Measurements from ENCODE around the gene SGPL1.

SGPL1 gene

GRCh38 chr10:70886921-70887665, 71.3 kb downstream of the SGPL1 start:
- Mint-ChIP-seq H3K27ac (peak overlapping the region; percentile 52), H3K4me3 (peak overlapping the region; percentile 74), H3K9me3 (no peaks in the 10 kb centered on the region), H3K4me1 (peaks cover 19% of the 10 kb centered on the region), H3K27me3 (no peaks in the 10 kb centered on the region), H3K36me3 (ENCODE audit: low read depth) (peaks cover 12% of the 10 kb centered on the region)
- ATAC-seq (no peak), DNase-seq (no peak)

- ATAC-seq (peak; percentile 70), DNase-seq (peak; percentile 70)
- Mint-ChIP-seq H3K4me3 (peak within 1 kb of the TSS; percentile 78), H3K27me3 (no peaks in the 10 kb centered on the region), H3K36me3 (ENCODE audit: low read depth) (peaks cover 10% of the 10 kb centered on the region), H3K27ac (peak within 1 kb of the TSS; percentile 85), H3K4me1 (peaks cover 19% of the 10 kb centered on the region), H3K9me3 (no peaks in the 10 kb centered on the region)
Measured at GRCh38 chr10:70887804-70888800, 72.4 kb downstream of the SGPL1 start, which contains the start of gene PCBD1. Gene PCBD1 (minus strand): TSS chr10:70888565. CDS start chr10:70888533, 32 bp downstream.

GRCh38 chr10:70889291-70889690, 73.5 kb downstream of the SGPL1 start:
- no peak for ATAC-seq
- H3K4me3 Mint-ChIP-seq, result peak overlapping the region; percentile 78
- H3K27ac Mint-ChIP-seq, result no peak overlapping the region
- no peak for DNase-seq
- H3K4me1 Mint-ChIP-seq, result peaks cover 21% of the 10 kb centered on the region
- H3K36me3 Mint-ChIP-seq (ENCODE audit: low read depth), result peaks cover 10% of the 10 kb centered on the region
- H3K27me3 Mint-ChIP-seq, result no peaks in the 10 kb centered on the region
- no peaks in the 10 kb centered on the region for H3K9me3 Mint-ChIP-seq

DNA sequence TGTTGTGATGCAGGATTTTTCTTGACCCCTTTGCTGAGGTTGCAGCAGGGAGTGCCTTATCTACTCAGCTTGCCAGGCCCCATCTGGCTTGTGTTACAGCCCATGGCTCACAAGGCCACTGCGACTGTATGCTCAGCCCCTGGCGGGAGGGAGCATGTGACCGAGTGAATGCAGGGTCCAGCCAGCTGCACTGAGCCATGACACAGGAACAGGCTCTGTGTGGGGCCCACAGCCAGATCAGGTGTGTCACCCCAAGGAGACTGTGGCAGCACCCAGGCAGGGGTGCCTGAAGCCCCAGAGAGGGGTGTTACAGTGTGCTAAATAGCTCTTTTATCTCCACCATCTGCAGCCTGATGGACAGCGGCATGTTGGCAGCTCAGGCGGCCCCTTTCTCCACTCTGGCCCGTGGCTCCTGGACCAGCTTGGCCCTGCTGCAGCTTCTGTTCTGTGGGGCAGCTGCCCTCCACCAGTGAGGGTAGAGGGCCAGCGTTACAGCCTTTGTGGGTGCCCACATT, 75.2 kb downstream of the SGPL1 start:
- Mint-ChIP-seq H3K36me3 (ENCODE audit: low read depth) (no peaks in the 10 kb centered on the region), H3K4me1 (peaks cover 20% of the 10 kb centered on the region), H3K27ac (no peak overlapping the region), H3K4me3 (no peak overlapping the region), H3K9me3 (no peaks in the 10 kb centered on the region), H3K27me3 (no peaks in the 10 kb centered on the region)
- DNase-seq (no peak), ATAC-seq (no peak)

DNA sequence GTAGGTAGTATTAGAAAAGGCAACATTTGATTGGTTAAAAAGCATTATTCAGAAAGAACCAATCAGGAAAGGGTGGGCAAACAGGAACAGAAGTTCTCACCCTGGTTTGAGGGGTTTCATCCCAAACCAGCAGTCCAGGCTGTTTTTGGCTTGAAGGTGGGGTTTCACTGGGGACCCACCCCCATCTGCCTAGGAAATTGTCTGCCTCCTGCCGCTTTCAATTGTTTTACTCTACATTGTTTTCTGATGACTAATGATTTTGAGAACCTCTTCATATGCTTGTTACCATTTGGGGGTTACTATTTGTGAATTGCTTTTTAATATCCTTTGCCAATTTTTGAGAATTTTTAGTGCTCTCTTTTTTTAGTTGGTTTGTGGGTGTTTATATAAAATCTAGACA, 75.9 kb downstream of the SGPL1 start:
- DNase-seq, result no peak
- Mint-ChIP-seq H3K9me3 (no peaks in the 10 kb centered on the region), H3K27ac (no peak overlapping the region), H3K36me3 (ENCODE audit: low read depth) (no peaks in the 10 kb centered on the region), H3K4me1 (peaks cover 20% of the 10 kb centered on the region), H3K4me3 (no peak overlapping the region), H3K27me3 (no peaks in the 10 kb centered on the region)
- ATAC-seq, result no peak

DNA sequence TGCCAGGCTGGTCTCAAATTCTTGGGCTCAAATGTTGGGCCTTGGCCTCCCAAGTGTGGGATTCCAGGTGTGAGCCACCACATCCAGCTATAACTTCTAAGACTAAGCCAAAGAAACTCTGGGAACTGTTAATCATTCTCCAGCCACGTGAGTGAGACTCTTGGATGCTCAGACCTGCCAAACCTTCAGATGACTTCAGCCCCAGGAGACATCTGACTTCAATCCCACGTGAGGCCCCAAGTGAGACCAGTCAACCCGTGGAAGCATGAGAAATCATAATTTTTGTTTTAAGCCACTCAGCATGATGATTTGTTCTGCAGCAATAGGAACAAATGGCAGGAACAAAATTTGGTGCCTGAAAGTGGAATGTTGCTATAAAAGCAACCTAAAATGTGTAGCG, 76.9 kb downstream of the SGPL1 start:
- Mint-ChIP-seq H3K4me1 (peaks cover 18% of the 10 kb centered on the region), H3K27me3 (no peaks in the 10 kb centered on the region), H3K4me3 (no peak overlapping the region), H3K27ac (no peak overlapping the region), H3K36me3 (ENCODE audit: low read depth) (no peaks in the 10 kb centered on the region), H3K9me3 (no peaks in the 10 kb centered on the region)
- DNase-seq, result no peak
- ATAC-seq, result no peak

DNA sequence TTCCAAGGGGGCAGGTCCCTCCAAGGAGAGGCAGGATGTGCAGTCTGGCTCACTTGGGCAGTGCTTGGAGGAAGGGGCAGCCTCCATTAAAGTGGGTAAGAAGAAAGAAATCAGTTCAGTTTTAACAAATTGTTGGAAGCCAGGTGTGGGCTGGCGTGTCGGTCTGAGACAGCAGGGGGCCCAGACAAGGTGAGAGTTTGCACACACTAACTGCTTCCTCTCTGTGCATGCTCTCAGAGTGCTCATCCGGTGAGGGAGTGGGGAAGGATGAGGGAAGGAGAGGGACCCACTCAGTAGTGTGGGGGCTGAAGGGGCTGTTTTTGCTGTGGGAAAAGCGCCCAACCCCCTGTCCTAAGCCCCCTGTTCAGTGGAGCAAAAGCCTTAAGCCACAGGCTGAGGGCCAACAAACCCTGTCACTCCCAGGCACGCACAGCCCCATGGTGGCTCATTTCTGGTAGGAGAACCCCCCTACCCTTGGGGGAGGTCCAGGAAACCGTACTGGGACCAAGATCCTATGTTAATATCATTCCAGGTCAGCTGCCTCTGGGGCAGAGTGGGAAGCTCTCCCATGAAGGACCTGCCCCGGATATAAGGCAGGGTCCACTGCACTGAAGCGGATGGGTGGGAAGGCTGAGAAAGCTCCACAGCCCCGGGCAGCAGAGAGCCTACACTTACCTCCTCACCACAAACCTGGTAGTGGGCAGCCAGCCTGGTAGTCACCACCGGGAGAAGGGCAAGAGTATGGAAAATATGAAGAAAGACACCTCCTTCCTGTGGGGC, 77.7 kb downstream of the SGPL1 start:
- no peaks in the 10 kb centered on the region for H3K9me3 Mint-ChIP-seq
- H3K27ac Mint-ChIP-seq, result no peak overlapping the region
- no peak for ATAC-seq
- H3K36me3 Mint-ChIP-seq (ENCODE audit: low read depth), result no peaks in the 10 kb centered on the region
- no peak overlapping the region for H3K4me3 Mint-ChIP-seq
- no peaks in the 10 kb centered on the region for H3K27me3 Mint-ChIP-seq
- DNase-seq, result no peak
- H3K4me1 Mint-ChIP-seq, result peaks cover 18% of the 10 kb centered on the region

GRCh38 chr10:70894416-70894815, 78.7 kb downstream of the SGPL1 start:
- H3K4me1 Mint-ChIP-seq, result peaks cover 11% of the 10 kb centered on the region
- no peaks in the 10 kb centered on the region for H3K9me3 Mint-ChIP-seq
- no peaks in the 10 kb centered on the region for H3K36me3 Mint-ChIP-seq (ENCODE audit: low read depth)
- no peak overlapping the region for H3K27ac Mint-ChIP-seq
- H3K4me3 Mint-ChIP-seq, result no peak overlapping the region
- ATAC-seq, result no peak
- DNase-seq, result no peak
- H3K27me3 Mint-ChIP-seq, result no peaks in the 10 kb centered on the region

- Mint-ChIP-seq H3K4me3 (no peak overlapping the region), H3K36me3 (ENCODE audit: low read depth) (no peaks in the 10 kb centered on the region), H3K27me3 (no peaks in the 10 kb centered on the region), H3K9me3 (no peaks in the 10 kb centered on the region), H3K27ac (no peak overlapping the region), H3K4me1 (peaks cover 6% of the 10 kb centered on the region)
- ATAC-seq, result no peak
- no peak for DNase-seq
Measured at GRCh38 chr10:70896551-70896950, 80.8 kb downstream of the SGPL1 start.

DNA sequence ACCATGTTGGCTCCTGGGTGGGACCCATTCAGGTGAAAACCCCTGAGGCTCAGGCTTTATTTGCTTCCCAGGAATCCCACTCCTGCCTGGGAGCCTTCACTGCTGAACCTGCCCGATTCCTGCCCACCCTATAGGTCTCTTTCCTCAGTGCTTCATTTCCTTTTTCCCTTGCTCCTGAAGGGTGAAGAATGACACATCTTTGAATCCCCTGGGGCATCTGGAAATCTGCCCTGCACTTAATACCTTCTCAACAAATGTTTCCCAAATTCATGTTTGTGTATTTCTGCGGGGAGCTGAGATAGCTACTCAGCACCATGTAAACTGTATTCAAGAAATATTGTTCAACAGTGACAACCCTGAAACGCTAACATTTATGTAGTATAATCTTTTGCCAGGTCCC, 82.9 kb downstream of the SGPL1 start:
- Mint-ChIP-seq H3K9me3 (no peaks in the 10 kb centered on the region), H3K27me3 (no peaks in the 10 kb centered on the region), H3K4me3 (no peak overlapping the region), H3K4me1 (peaks cover 6% of the 10 kb centered on the region), H3K27ac (no peak overlapping the region), H3K36me3 (ENCODE audit: low read depth) (no peaks in the 10 kb centered on the region)
- ATAC-seq (no peak), DNase-seq (no peak)

DNA sequence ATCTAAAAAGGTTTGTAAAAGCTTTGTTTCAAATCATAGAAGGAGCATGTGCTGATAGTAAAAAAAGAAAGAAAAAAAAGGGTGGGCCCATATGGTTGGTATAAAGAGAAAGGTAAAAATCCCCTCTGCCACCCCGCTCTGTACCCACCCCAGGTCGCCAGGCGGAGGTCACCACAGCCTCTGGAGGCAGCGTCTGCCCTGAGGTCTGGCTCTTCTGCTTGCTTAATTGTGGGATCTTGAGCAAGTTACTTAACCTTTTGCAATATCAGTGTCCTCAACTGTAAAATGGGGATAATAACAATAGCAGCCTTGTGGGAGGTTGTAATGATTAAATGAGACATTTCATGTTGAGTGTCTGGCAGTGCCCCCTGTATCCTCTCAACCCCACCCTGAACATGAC, 83.3 kb downstream of the SGPL1 start:
- no peak overlapping the region for H3K27ac Mint-ChIP-seq
- H3K27me3 Mint-ChIP-seq, result no peaks in the 10 kb centered on the region
- H3K4me3 Mint-ChIP-seq, result no peak overlapping the region
- H3K9me3 Mint-ChIP-seq, result no peaks in the 10 kb centered on the region
- H3K36me3 Mint-ChIP-seq (ENCODE audit: low read depth), result no peaks in the 10 kb centered on the region
- ATAC-seq, result no peak
- DNase-seq, result no peak
- H3K4me1 Mint-ChIP-seq, result peaks cover 6% of the 10 kb centered on the region

DNA sequence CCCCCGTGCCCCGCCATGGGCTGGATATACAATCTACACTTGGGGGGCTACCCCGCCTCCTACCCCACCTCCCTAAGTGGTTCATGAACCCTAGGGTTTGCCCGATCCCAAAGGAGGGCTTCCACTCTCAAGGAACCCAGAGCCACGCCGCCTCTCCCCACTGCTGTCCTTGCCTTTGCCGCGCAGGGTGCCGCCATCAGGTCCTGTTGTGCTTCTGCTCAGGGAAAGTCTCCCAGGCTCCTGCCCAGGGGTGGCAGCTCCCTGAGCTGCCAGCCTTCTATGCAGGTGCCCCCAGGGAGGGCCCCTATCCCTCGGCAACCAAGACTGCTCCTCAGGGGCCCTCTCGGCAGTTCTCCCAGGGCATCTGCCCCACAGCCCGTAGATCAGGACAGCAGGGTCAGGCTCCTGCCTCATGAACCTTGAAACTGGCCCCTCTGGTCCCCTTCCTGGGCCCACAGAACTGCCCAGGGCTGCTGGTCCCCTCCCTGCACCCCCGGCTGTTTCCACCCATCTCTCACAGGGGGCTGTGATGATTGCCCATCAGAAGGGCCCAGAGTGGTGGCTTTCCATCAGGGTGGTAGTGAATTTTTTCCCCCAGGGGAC, 85.6 kb downstream of the SGPL1 start:
- H3K27ac Mint-ChIP-seq, result no peak overlapping the region
- no peaks in the 10 kb centered on the region for H3K27me3 Mint-ChIP-seq
- DNase-seq (no peak), ATAC-seq (no peak)
- no peak overlapping the region for H3K4me3 Mint-ChIP-seq
- no peaks in the 10 kb centered on the region for H3K4me1 Mint-ChIP-seq
- no peaks in the 10 kb centered on the region for H3K36me3 Mint-ChIP-seq (ENCODE audit: low read depth)
- no peaks in the 10 kb centered on the region for H3K9me3 Mint-ChIP-seq

DNA sequence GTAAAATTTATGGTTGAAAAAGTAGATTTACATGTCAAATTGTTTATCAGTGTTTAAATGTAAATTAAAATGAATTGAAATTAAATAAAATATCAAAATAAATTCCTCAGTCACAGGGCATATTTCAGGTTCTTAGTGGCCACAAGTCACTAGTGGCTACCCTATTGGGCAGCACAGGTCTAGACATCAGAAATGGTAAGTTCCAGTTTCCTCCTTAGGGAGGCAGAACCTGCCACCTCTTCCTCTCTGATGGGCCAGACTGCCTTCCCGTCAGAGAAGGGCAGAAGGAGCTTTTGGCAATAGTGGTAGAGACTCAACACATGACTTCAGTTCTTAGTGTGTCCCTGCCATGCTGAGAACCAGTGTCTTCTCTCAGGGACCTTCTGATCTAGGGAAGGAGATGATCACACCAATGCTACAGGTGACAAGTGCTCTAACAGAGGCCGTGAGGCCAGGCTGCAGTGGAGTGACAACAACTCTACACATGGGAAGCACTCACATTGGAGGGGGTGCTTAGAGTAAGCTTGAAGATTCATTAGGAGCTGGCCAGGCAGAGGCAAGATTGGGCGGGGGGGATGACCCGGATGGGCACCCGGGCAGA, 87.0 kb downstream of the SGPL1 start:
- Mint-ChIP-seq H3K4me3 (no peak overlapping the region), H3K9me3 (no peaks in the 10 kb centered on the region), H3K27ac (no peak overlapping the region), H3K36me3 (ENCODE audit: low read depth) (no peaks in the 10 kb centered on the region), H3K27me3 (no peaks in the 10 kb centered on the region), H3K4me1 (no peaks in the 10 kb centered on the region)
- DNase-seq, result no peak
- ATAC-seq, result no peak

Measured in activated naive CD8-positive, alpha-beta T cell treated with anti-CD3 and anti-CD28 coated beads, Interleukin-2, amount 50 U/mL, for 24 hours (primary cell).